Daoy (cell line): ENCODE measurements around the gene PDE6G. TPM values are rescaled to one million over a fixed set of nuclear protein-coding genes. Genes with fewer than 3 reads are reported as not detected.
"Not testable (repeated sequence)": the region's sequence is repeated elsewhere in the genome, so short reads cannot be mapped to it uniquely, and the experiment has no call there.

Experiments used
- DNase-seq: peaks from one replicate; pipeline ENCODE4 v3.0.0-alpha.2; 2015; ENCODE audit warnings: low read depth
- total RNA-seq: library from RNA; depleted of rRNA; stranded (reverse); fragments of >200 nt; shearing (Covaris generic); gene quantifications from 2 replicates; pipeline ENCODE4 v1.2.3, GENCODE V29; 2014; rRNA removed

The PDE6G gene
- total RNA-seq, 1 experiment from 2014 or later, result 2.5 TPM

DNA sequence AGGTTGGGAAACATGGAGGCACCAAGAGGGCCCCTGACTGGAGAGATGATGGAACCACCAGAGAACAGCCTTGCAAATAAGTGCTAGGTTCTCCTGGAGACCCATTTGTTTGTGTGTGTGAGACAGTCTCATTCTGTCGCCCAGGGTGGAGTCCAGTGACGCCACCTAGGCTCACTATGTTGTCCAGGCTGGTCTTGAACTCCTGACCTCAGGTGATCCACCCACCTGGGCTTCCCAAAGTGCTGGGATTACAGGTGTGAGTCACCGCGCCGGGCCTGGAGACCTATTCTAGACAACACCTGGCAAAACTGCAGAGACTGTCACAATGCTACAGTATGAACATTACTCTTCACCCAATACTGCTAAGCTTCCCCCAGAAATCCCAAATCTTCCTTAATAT, 20.9 kb downstream of the PDE6G start:
- DNase-seq, result no peak

DNA sequence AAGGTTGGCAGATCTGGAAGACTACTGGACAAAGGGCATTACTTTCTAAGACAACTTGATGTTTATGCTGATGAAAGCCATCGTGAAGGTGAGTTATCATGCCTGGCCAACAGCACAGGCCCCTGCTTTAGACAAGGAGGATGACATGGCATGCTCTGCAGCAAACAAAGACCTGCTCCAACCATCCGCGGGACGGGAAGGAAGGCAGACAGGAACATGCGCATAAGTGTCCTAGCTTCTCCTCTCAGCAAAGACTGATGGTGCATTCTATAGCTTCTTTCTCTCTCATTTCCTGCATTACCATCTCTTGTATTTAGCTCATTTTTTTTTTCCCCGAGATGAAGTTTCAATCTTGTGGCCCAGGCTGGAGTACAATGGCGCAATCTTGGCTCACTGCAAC, 24.9 kb downstream of the PDE6G start:
- DNase-seq, result no peak

DNA sequence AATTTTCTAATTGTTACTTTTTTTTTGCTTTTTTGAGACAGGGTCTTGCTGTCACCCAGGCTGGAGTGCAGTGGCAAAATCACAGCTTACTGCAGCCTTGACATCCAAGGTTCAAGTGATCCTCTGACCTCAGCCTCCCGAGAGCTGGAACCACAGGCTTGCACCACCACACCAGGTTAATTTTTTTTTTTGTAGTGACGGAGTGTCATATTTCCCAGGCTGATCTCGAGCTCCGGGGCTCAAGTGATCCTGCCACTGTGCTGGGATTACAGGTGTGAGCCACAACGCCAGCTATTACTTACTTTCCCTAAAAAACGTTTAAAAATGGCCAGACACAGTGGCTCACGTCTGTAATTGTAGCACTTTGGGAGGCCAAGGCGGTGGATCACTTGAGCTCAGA, 26.1 kb downstream of the PDE6G start:
- no peak for DNase-seq

DNA sequence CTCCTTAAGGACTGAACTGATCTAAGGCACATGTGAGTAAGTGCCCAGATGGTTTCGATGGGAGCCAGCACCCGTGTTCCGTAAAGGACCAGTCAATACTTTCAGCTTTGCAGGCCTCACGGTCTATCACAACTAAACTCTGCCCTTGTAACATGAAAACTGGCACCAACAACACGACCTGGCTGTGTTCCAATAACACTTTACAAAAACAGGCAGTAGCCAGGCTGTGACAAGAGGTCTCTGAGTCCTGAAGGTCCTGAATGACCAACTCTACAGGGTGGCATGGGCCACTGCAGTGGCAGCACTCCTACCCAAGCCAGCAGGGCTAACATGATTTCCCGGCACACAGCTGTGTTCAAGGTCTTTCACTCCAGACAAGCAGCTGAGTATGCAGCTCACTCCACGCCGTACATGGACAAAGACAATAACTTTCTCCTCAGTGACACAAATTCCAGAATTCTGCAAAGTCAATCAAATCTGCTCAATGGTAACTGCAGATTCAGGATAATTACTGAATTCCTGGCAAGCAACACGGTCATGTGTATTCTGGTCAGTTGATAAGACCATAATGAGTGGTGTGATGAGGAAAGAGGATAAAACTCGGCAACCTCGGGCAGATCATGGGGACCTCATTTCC, 34.7 kb downstream of the PDE6G start:
- DNase-seq, result no peak

DNA sequence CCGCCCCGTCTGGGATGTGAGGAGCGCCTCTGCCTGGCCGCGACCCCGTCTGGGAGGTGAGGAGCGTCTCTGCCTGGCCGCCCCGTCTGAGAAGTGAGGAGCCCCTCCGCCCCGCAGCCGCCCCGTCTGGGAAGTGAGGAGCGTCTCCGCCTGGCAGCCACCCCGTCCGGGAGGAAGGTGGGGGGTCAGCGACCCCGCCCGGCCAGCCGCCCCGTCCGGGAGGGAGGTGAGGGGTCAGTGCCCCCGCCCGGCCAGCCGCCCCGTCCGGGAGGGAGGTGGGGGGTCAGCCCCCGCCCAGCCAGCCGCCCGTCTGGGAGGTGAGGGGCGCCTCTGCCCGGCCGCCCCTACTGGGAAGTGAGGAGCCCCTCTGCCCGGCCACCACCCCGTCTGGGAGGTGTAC, 38.0 kb downstream of the PDE6G start:
- DNase-seq, result not testable (repeated sequence)

DNA sequence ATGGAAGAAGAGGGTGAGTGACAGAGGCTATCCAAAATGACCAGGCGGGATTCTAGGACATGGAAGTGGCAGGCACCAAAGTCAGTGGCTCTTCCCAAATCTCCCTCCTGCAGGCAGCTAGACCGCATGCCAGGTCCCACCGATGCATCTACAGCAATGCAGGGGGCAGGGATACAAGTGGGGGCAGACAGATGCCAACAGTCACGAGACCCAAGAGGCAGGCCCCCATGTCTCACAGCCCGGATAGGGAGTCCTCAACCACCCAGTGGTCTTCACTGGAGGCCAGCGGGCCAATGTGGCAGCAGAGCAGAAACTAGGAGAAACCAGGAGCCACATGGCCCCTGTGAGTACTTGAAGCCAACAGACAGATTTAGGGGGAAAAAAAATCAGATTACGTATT, 39.5 kb downstream of the PDE6G start:
- no peak for DNase-seq

DNA sequence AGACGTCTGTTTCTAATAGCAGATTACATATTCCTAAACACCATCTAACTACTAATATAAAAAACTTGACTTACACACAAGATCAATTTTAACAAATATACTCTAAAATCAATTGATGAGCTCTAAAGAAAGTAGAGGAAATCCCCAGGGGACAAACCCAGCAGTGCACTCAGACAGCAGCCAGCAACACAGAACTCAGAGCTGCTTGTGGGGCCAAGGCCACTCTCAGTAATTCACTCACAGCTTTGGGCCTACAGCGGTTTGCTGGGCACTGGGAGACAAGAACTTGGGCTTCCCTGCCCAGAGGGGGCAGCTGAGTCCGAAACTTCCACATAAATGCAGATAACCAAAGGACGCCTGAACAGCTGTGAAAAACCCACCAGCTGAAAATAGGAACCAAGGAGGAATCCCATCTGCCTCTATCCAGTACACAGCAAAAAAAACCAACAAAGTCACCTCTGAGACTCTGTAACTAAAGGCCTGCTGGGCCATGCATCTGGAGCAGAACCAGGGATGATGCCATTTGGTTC, 40.9 kb downstream of the PDE6G start:
- no peak for DNase-seq

DNA sequence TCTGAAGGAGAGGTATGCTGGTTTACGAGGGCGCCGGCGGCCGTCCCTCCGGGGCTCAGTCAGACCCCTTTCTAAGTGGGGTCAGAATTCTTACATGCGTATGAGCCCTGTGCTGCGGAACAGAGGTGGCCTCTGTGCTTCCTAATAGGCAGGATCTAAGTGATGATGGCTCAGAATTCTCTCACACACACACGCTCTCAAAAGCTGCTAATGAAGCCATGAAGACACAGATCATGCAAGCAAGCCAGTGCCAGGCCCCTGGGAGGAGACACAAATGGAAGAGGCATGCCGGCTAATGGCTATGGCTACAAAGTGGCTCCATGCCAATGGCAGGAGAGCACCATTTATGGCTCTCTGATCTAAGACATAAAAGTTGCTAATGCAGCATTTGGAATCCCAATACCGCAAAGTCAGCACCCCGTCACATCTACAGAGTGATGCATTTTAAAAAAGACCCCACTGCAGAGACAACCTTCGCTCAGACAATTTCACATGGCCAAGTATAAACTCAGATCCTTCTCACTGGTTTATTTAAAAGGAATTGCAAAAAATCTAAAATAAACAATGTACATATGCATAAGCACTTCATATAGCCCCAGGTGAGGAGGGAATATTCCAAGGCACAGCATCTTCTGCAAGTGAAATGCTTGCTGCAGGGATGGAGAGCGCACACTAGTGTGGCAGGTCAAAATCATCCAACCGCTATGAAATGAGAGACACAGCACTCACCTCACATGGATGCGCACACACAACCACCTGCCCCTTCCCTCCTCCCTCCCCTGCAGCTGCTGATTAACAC, 44.0 kb downstream of the PDE6G start:
- DNase-seq, result no peak

DNA sequence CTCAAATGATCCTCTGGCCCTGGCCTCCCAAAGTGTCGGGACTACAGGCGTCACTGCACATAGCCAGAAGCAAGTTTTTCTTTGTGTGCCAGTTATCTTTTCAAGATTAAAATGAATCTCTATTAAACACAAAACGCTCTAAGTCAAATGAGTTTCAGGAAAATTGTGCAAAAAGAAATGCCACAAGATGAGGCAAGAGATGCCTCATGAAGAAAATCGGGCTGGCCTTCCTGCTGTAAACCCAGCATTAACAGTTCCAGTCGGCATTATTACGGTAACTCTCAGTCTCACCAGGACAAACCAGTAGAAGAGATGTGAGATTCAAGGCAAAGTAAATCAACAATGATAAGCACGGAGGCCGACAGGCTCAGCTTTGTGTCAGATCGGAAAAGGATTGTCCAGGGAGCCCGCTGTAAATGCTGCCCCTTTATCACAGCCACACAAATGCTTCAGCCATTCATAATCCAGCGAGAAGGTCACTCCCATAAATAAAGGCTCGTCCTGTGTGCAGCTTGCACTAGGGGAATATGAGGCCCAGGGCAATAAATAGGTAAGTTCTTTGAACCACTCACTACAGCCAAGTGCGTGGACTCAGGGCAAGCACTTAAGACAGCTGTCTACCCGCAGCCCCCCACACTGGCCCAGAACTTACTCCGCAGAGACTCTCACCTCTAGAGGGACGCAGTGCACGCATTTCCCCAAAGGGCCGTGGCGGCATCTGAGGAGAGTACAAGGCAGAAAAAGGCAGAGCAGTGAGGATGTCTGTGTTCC, 46.6 kb downstream of the PDE6G start:
- DNase-seq, result no peak

DNA sequence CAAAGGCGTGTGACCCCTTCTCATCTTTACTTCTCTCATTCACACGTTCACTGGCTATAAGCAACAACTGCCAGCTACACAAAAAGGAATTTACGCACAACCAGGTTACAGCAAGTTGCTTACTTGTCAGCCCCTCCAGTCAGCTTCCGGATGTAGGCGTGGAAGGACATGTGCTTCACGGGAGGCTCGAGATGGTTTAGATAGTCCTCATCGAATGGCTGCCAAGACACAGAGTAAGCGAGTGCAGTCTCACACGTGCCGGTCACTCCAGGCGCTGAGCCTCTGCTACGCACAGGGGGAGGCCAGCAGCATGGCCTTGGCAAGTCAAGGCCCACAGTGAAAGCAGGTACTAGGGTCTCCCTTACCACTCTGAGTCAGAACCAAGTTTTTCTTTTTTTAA, 47.7 kb downstream of the PDE6G start:
- DNase-seq, result no peak

DNA sequence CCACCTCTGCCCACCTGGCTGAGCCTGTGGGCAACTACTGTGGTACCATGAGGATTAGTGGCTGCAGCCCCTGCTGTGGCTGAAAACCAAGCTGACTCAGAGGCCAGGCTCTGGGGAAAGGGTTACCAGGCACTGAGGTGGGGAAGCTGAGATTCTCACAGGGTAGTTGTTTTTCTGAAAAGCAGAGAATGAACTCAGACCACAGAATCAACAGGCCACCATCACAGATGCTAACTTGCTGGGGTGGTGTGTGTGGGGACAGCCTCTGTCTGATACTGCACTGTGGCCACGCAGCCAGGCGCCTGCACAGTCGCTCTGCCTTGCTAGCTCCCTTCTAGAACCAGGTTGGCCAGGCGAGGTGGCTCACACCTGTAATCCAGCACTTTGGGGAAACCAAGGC, 48.3 kb downstream of the PDE6G start:
- peak; percentile 44 for DNase-seq

DNA sequence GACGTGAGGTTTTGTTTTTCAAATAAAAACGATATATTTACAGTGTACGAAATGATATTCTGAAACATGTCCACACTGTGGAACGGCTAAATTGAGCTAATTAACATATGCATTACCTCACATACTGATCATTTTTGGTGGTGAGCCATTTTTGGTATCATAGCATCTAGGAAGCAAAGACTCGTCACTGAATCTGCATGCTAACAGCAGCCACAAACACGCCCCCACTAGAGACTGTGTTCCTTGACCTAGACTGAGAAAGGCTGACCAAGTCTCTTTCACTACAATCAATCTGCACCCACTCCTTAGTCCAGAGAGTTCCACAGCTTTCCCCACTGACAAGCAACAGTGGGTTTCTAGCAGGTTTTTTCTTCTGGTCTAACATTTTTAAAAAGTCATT, 48.9 kb downstream of the PDE6G start:
- DNase-seq, result no peak

DNA sequence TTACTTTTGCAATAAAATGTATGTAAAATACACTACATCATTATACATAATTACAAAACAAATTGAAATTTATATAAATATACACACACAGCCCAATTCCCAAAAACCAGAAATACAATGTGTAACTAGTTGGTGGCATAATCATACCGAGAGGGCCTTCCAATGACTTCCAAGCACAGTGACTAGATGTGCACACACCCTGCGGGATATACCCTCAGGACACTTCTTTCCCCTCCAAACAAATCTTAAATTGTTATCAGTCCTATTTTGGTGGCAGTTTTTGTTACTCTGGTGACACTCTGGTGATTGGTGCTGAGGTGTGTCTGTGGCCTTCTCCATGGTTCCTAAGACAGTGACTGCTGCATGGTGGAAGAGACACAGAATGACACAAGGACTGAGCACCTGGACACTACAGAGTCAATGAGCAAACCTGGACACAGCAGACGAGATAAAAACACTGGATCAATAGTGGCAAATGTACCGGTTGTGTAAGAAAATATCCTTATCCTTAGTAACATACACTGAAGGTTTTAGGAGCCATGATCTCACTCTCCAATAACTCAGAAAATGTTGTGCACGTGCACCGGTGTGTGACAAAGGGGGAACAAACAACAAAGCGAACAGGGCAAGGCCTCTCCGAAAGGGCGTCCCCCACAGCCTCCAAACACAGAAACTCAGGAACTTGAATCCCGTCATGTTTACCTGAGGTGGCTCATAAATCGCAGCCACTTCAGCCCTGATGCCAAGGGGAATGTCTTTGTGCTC, 52.3 kb downstream of the PDE6G start:
- DNase-seq, result no peak

DNA sequence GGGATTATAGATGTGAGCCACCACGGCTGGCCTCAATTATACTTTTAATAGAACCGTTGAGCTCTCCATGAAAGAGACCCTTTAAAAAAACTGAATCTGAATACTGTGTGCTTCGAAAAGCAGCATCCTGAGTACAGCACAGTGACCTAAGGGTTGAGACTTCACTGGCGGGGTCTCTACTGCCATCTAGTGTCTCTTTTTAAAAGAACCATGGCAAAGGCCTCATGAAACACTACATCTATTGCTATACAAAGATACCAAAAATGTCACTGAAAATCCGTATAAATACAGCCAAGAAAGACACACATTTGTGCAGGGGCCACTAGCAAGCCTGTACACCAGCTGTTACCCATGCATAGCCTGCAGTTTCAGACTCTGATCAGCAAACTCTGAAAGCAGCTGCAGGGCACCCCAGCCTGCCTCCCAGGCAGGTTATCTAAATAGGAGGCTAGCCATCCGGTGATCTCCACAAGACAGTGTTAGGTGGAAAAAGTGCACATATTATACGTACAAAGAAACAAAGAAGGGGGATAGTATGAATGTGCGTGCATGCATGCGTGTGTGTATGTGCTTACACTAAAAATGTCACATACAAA, 54.7 kb downstream of the PDE6G start:
- peak; percentile 61 for DNase-seq

Other genes with a start within 250 kb of the PDE6G start
- 5,410 and 5,454 TPM in 2 replicates for gene ACTG1, start 143.7 kb downstream of the PDE6G start, total RNA-seq
- gene FSCN2, start 128.2 kb downstream of the PDE6G start, total RNA-seq, result 0.17 TPM in 1 of 2 replicates, not detected in the other
- gene FAAP100, start 104.2 kb downstream of the PDE6G start, total RNA-seq, result 11.7 TPM in 2 replicates
- 69.6 and 78.5 TPM in 2 replicates for gene NPLOC4, start 19.4 kb downstream of the PDE6G start, total RNA-seq
- 2.3 and 4.5 TPM in 2 replicates for gene TSPAN10, start 19.3 kb downstream of the PDE6G start, total RNA-seq
- gene OXLD1, start 10.1 kb upstream of the PDE6G start, total RNA-seq, result 54.2 and 84.9 TPM in 2 replicates
- gene CCDC137, start 10.2 kb upstream of the PDE6G start, total RNA-seq, result 60.4 and 68.6 TPM in 2 replicates
- 66.3 and 76.4 TPM in 2 replicates for gene ARL16, start 27.3 kb upstream of the PDE6G start, total RNA-seq
- 179 and 187 TPM in 2 replicates for gene HGS, start 27.5 kb upstream of the PDE6G start, total RNA-seq
- 19.3 and 19.9 TPM in 2 replicates for gene MRPL12, start 46.8 kb upstream of the PDE6G start, total RNA-seq
- 43.6 and 52.2 TPM in 2 replicates for gene SLC25A10, start 55.7 kb upstream of the PDE6G start, total RNA-seq
- not detected in 2 replicates for gene GCGR, start 147.6 kb upstream of the PDE6G start, total RNA-seq
- gene MCRIP1, start 176.7 kb upstream of the PDE6G start, total RNA-seq, result 78.3 and 91.2 TPM in 2 replicates
- gene PPP1R27, start 178.5 kb upstream of the PDE6G start, total RNA-seq, result not detected in 2 replicates
- 1,181 and 1,293 TPM in 2 replicates for gene P4HB, start 204.0 kb upstream of the PDE6G start, total RNA-seq
- gene ARHGDIA, start 214.8 kb upstream of the PDE6G start, total RNA-seq, result 138 and 216 TPM in 2 replicates
- gene ALYREF, start 235.0 kb upstream of the PDE6G start, total RNA-seq, result 376 and 391 TPM in 2 replicates
- gene ANAPC11, start 235.2 kb upstream of the PDE6G start, total RNA-seq, result 149 and 250 TPM in 2 replicates
- 0.21 and 0.97 TPM in 2 replicates for gene NPB, start 245.7 kb upstream of the PDE6G start, total RNA-seq